Head of caudate nucleus (tissue), 42 donors: ENCODE results near the gene CYFIP1.
A peak's percentile ranks its signal among the peaks of the same experiment; 100 is the strongest.

Experiments used
- DNase-seq, 42 donors: peaks; one replicate each; pipeline versions ENCODE4 v3.0.0 to v3.0.0-alpha.2; 2020 to 2021; ENCODE audit warnings: mixed read lengths in 7 of 42
- intact Hi-C: fragments of 100-400 bp; cut with DNase I; formaldehyde crosslinking; loops from one replicate; pipeline ENCODE4 v1.15.0; 2022

The CYFIP1 gene

GRCh38 chr15:22954326-22954725 is 25.8 kb downstream of the CYFIP1 start:
- intact Hi-C loops, result no loop called here
- DNase-seq, result peak in 2 of 42 donors; percentile 17 to 29

GRCh38 chr15:22952796-22953579 is 27.2 kb downstream of the CYFIP1 start:
- DNase-seq, result no peak
- intact Hi-C loops, result no loop called here

DNA sequence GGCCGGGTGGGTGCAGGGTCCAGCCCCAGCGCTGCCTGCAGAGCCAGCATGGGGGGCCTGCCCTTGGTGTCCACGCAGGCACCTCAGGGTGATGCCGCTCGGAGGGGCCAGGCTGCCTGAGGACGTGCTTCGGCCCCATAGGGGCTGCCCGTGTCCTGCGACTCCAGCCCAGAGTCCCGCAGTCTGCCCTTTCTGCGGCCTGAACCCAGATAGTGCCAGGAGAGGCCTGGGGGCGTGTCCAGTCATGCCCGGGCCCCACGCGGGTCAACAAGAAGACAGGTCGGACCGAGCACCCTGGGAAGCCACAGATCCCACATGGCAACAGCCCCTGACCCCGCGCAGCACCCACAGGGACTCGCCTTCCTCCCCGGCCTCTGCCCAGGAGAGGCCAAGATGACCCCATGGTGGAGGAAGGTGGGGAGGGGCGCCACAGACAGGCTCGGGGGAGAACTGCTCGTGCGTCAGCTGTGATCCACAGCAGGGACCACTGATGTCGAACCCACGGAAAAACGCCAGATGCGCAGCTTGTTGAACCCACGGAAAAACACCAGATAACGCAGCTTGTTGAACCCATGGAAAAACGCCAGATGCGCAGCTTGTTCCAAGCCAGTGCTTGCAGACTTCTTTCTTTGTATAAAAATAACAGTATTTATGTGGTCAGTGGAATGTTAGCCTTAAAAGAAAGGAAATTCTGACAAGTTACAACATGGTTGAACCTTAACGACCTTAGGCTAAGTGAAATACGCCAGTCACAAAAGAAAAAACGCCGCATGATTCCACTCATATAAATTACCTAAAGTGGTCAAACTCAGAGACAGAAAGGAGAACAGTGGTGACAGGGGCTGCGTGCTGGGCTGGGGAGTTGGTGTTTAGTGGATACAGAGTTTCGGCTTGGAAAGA is 28.5 kb downstream of the CYFIP1 start:
- DNase-seq, result no peak
- intact Hi-C loops, result no loop called here

DNA sequence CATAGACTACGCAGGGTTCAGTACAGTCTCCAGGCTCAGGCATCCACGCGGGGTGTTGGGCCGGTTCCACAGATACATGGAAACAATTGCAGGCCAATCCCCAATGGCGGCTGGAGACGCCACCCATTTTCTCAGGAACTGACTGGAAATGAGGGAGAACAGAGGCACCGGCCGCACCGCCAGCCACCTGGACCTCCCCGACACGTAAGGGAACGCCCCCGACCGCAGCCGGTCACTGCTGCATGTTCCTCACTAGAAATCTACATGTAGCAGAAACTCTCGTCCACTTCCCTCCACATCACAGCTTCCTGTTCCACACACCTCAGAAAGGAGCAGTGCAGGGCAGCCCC is 29.2 kb downstream of the CYFIP1 start:
- intact Hi-C loops, result no loop called here
- DNase-seq, result no peak

- intact Hi-C loops, result no loop called here
- DNase-seq, result no peak
Observed at GRCh38 chr15:22950256-22950990, 29.7 kb downstream of the CYFIP1 start.

- intact Hi-C loops, result no loop called here
- no peak for DNase-seq
Observed at GRCh38 chr15:22949074-22949547, 31.1 kb downstream of the CYFIP1 start.

- intact Hi-C loops, result no loop called here
Observed at GRCh38 chr15:22948056-22948455, 32.1 kb downstream of the CYFIP1 start.

GRCh38 chr15:22947101-22948000 is 32.8 kb downstream of the CYFIP1 start:
- intact Hi-C loops, result no loop called here
- peak in 1 of 42 donors; percentile 3 for DNase-seq

More at GRCh38 chr15:22948056-22948455, 32.1 kb downstream of the CYFIP1 start:
- peak in 1 of 42 donors; percentile 11 for DNase-seq

GRCh38 chr15:22945071-22945470 is 35.1 kb downstream of the CYFIP1 start:
- no peak for DNase-seq

DNA sequence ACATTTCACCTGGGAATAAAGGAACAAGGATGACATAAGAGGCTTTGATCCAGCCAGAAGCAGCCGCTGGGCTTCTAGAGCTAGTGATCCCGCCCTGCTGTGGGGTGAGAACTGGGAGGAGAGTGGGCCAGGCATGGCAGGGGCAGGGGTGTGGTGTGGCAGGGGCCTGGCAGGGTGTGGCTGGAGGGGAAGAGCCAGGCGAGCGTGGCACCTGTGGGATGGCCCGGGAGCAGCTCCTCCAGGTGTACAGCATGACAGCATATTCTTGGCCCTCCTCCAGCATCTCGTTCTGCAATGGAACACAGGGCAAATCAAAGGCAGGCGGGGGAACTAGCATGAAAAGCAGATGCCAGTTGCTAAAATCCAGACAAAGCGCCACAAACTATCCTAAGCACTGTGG is 35.5 kb downstream of the CYFIP1 start:
- no peak for DNase-seq
- intact Hi-C loops, result no loop called here

More at GRCh38 chr15:22945071-22945470, 35.1 kb downstream of the CYFIP1 start:
- intact Hi-C loops, result no loop called here

DNA sequence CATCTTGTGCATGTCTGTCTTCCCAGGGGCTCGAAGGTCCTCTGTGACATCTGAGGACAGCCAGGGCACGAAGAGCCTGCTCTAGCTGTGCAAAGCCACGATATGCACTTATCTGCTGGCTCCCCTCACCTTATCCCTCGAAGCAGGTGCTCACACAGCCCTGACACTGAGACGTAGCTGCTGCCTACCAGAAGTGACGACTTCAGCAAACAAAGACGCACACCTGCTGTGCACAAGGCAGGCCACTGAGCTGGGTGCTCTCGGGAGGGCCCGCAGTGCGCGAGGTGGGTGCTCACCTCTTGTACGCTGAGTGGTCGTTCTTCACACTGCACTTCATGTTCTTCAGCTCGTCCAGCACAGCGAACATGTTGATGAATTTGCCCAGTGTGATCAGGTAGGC is 37.3 kb downstream of the CYFIP1 start:
- no peak for DNase-seq
- intact Hi-C loops, result no loop called here

DNA sequence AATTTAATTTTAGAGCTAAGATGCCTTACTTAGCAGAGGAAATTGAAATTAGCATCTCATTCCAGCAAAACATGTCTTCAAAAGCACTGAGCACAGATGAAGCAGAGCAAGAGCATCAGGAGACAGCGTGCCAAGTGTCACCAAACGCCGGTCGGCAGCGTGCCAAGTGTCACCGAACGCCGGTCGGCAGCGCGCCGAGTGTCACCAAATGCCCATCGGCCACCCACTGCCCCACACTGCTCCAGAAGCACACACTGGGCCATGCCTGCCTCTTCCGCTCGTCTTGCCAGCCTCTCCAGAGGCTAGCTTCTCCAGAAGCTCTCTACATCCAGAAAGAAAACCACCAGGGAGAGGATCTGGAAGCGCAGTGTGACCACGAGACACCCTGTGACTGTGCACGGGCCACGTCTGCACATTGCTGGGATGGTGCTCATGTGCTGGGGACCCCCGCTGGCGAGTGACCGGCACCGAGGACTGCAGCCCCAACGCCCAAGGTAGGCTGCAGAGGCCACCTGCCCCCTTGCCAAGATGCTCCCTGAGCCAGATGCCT is 37.8 kb downstream of the CYFIP1 start:
- intact Hi-C loops, result no loop called here
- no peak for DNase-seq

- intact Hi-C loops, result no loop called here
- no peak for DNase-seq
Observed at GRCh38 chr15:22941179-22941578, 39.0 kb downstream of the CYFIP1 start.

DNA sequence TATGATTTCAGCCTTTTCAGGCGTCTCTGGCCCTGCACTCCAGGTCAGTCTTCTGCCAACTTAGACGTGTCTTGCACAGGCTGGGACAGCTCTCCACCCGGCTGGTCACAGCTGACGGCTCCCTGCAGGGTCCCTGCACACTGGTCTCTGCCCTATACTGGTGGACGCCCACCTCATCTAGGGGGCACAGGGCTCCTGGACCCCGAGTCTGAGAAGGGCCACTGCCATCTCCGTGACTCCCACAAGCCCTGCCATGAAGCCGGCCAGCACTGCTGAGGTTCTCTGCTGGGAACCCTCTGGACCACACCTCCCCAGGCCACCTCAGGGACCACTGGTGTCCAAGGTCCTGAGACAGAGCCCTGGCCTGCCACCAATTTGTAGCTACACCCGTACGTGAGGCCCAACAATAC is 40.5 kb downstream of the CYFIP1 start:
- no peak for DNase-seq
- intact Hi-C loops, result no loop called here

- DNase-seq, result no peak
- intact Hi-C loops, result no loop called here
Observed at GRCh38 chr15:22939051-22939450, 41.1 kb downstream of the CYFIP1 start.

GRCh38 chr15:22936577-22937472 is 43.3 kb downstream of the CYFIP1 start:
- DNase-seq, result no peak
- intact Hi-C loops, result no loop called here

- no peak for DNase-seq
- intact Hi-C loops, result no loop called here
Observed at GRCh38 chr15:22933641-22934061, 46.5 kb downstream of the CYFIP1 start.
